ENCODE results near the gene SLC16A1.

Gene SLC16A1

DNA sequence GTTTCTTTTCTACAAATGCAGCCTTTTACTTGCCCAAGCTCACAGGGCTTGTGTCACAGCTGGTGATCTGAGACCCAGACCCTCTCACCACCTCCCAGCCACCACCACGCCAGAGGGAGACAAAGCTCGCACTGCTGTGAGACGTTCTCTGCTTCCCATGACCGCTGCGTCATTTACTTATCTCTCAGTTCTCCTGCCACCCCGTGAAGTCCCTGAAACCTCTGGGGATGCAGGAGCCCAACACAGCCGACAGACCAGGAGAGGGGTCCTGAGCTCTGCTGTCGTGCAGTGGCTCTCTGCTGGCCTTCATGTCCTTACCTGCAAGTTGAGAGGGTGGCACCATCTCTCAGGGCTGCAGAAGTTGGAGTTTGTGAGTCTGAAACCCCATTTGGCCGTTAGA lies 77.7 kb downstream of the SLC16A1 start:
- DNase-seq: no peak

DNA sequence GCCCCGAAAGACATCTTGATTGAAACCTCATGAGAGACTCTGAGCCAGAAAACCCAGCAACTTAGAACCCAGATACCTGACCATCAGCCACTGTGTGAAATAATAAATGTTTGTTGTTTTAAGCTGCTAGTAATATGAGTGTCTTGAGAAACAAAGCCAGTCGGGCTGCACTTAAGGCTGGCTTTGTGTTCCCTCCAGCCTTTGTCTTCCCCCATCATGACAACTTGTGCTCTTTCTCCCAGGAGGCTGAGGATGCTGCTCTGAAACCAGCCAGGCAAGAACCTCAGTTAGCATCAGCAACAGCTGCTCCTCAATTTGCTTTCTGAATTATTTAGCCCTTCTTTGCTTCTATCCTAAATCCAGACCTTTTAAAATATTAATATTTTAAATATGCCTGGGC lies 78.2 kb downstream of the SLC16A1 start:
- no peak for DNase-seq

DNA sequence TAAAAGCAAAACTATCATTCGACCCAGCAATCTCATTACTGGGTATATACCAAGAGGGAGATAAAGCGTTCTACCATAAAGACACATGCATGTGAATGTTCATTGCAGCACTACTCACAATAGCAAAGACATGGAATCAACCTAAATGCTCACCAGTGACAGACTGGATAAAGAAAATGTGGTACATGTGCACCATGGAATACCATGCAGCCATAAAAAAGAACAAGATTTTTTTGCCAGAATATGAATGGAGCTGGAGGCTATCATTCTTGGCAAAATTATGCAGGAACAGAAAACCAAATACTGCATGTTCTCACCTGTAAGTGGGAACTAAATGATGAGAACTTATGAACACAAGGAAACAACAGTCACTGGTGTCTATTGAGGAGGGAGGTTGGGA lies 79.7 kb downstream of the SLC16A1 start:
- no peak for DNase-seq

DNA sequence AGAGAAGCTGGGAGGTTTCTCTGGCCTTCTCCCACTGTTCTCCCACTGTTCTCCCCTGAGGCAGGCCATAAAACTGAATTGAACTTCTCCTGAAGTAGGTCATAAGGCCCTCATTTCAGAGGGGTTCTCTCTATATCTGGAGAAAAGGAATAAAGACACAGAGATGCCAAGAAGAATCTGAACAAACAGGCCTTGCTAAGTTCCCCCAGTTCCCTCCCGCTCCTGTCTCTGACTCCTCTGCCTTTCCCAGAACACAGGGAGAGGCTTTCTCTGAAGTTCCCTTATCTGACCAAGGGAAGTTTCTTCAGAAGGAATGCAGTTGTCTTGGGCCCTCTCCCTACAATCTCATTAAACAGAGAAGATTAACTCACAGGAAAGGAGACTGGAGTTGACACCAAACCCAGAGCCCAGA lies 83.4 kb downstream of the SLC16A1 start:
- no peak for DNase-seq

DNA sequence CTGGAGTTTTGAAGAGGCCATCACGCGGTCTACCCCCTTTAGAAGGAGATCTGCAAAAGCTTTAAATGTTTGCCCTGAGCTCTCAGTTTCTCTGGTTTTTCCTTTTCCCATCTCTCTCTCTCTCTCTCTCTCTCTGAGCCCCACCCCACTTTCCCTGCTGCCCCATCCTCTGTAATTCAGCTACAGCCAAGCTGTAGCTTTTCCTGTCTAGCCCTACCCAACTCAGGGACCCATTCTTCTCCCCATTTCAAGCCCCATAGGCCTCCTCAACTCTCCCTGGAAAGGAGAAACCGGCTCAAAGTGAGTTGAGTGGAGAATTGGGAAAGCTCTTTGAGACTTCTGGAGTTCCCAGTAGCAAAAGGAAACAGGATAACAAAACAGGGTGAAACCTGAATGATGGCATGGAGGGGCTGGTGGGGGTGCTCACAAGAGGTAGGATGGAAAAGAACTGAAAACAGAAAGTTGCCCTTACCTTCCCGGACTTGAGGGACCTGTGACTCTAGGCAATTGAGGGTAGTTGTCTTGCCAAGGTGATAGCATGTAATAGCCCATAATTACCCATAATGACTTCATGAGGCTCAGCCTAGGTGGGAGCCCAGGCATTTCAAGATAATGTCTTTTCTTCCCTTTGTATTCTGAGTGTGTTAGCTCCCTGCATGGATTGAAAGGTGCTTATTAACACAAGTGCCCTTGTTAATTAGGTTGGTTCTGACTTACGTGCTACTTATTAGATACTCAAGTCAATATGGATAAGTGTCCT lies 84.9 kb downstream of the SLC16A1 start:
- no peak for DNase-seq

DNA sequence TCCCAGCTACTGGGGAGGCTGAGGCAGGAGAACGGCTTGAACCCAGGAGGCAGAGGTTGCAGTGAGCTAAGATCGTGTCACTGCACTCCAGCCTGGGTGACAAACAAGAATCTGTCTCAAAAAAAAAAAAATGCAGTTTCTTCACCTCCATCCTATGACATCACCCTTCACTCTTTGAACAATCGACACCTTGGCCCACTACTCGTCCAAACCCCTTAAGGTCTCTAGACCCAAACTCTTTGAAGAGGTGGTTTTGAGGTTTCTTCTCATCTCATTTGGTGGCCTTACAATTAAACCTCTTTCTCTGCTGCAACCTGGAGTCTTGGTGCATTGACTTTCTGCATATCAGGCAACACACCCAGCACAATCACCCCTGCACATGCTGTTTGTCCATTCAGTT lies 86.1 kb downstream of the SLC16A1 start:
- DNase-seq: no peak

DNA sequence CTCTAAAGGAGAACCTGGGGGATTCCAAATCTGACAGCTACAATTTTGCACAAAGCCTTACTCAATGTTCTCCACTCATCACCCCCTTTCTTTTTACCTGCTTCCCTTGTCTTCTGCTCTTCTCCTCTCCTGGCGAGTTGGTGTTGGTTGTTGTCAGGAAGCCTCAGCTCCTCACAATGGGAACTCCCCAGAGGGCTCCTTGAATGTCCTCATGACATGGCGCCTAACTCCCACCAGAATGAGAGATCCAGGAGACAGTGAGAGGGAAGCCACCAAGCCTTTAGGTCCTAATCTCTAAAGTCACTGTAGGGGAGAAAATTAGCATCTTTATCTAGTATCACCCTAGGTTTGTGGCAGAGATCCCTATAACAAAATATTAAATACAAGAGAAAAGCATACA lies 87.8 kb downstream of the SLC16A1 start:
- DNase-seq: no peak

DNA sequence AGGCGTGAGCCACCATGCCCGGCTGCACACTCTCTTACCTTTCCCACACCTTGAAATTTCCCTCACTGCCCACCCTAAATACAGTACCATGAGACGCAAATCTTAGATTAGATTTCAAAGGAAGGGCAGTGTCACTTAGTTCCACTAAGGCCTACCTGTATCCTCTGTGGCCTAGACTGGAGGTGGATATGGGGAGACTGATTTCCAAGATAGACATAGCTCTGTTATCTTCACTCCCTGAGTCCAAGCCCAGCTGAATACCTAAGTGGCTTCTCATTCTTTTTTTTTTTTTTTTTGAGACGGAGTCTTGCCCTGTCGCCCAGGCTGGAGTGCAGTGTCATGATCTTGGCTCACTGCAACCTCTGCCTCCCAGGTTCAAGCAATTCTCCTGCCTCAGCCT lies 89.0 kb downstream of the SLC16A1 start:
- no peak for DNase-seq

DNA sequence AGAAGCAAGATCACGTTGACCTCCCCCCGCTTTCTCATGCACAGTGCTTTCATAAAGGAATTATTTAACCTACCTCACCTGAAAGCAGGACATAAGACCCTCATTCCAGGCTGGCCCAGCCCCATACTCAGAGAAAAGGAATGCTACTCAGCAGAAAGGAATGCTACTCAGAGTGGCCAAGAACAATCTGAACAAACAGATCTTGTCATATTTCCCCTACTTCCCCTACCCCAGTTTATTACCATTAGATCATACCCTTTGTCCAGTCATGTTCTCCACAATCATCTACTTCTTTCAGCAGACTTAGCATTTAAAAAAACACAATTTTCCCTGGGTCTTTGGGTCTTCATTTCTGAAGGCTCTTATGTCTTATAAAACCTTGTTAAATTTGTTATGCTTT lies 89.8 kb downstream of the SLC16A1 start:
- DNase-seq: no peak

DNA sequence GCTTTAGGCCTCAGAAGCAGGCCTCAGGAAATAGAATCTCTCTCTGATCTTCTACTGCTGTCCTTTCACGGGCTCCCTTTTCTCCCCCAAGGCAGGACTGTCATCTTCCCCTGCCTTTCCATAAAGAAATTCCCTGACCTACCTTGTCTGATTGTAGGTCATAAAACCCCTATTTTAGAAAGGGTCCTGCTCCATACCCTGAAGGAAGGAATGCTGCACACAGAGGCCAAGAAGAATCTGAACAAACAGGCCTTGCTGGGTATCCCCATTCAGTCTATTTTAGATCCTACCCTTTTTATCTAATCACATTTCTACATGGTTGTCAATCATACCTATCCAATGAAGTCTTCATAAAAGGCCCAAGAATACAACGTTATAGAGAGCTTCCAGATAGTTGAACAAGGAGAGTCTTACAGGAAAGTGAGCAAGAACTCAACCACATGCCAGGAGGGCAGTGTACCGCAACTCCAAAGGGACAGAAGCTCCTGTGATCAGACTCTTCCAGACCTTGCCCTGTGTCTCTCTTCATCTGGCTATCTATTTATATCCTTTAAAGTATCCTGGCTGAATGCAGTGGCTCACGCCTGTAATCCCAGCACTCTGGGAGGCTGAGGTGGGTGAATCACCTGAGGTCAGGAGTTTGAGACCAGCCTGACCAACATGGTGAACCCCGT lies 93.1 kb downstream of the SLC16A1 start:
- DNase-seq: no peak

Measured in CD4-positive, alpha-beta T cell treated with Interleukin-12 subunit alpha and Interleukin-12 subunit beta, for 1 hour (primary cell).